Chondrocyte (in vitro differentiated cells): ENCODE results near the gene LPP. TPM values are rescaled to one million over a fixed set of nuclear protein-coding genes. Genes with fewer than 3 reads are reported as not detected.

Experiments used
- DNase-seq: peaks from one replicate; pipeline ENCODE4 v3.0.0; 2021; ENCODE audit warnings: mixed read lengths, low spot score
- H3K27ac Mint-ChIP-seq: one replicate; pipeline ENCODE4 v1.8.0; 2021; ENCODE audit warnings: mild to moderate bottlenecking, moderate library complexity, mixed read lengths; ENCODE audit not compliant: unreplicated experiment
- H3K27me3 Mint-ChIP-seq: 2 replicates; pipeline ENCODE4 v1.8.0; 2021; ENCODE audit warnings: low read depth, mixed read lengths
- H3K36me3 Mint-ChIP-seq: 2 replicates; pipeline ENCODE4 v1.8.0; 2021; ENCODE audit warnings: low read depth, mixed read lengths
- H3K4me1 Mint-ChIP-seq: 2 replicates; pipeline ENCODE4 v1.8.0; 2021; ENCODE audit warnings: low read depth, mild to moderate bottlenecking, mixed read lengths
- H3K4me3 Mint-ChIP-seq: one replicate; pipeline ENCODE4 v1.8.0; 2021; ENCODE audit warnings: mild to moderate bottlenecking, moderate library complexity, mixed read lengths; ENCODE audit not compliant: unreplicated experiment
- H3K9me3 Mint-ChIP-seq: 2 replicates; pipeline ENCODE4 v1.8.0; 2021; ENCODE audit warnings: low read depth, mixed read lengths
- CTCF ChIP-seq: fragments of 200-600 bp; sonication (generic); IDR thresholded peaks from 2 replicates; pipeline ENCODE4 v1.5.0; 2021; ENCODE audit warnings: antibody characterized with exemption, mild to moderate bottlenecking, moderate library complexity
- total RNA-seq: library from RNA; stranded (reverse); gene quantifications from 3 replicates; pipeline ENCODE4 v1.2.1, GENCODE V29; 2021

The LPP gene
- total RNA-seq, 1 donor from 2014 or later = 295 TPM

DNA sequence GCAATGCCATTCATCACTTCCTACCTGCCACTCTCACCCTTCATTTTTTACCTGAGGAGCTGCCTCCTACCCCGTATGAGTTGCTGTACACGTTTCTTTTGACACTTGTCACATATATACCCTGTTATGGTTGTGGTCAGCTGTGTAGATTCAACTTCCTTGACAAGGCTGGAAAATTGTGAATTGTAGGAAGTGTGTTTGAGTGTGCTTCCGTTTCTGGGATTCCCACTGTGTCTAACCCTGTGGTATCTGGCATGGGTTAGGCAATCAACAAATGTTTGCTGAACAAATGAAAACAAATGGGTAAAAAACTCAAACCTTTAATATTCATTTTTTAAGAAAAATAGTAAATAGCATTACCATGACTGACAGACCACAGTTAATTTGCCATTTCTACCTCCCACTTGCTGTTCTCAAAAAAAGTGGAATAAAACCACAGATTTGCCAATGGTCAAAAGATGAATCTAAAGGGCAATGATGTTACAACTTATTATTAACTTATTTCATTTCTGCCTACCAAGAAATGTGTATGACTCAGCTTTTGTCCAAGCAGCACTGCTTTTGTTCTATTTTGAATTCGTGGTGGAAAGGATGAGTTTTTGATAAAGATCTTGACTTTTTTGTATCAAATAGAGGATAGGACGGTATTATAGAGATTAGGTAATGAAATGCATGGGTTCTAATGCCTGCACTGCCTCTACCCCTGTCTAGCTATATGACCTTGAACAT is 404.6 kb downstream of the LPP start:
- no peaks in the 10 kb centered on the region for H3K9me3 Mint-ChIP-seq
- H3K27ac Mint-ChIP-seq = peak overlapping the region; percentile 30
- H3K4me3 Mint-ChIP-seq = no peak overlapping the region
- no peak for TF ChIP-seq CTCF
- no peaks in the 10 kb centered on the region for H3K27me3 Mint-ChIP-seq
- DNase-seq = no peak
- peaks cover 28% of the 10 kb centered on the region for H3K4me1 Mint-ChIP-seq
- H3K36me3 Mint-ChIP-seq = peaks cover 2% of the 10 kb centered on the region

GRCh38 chr3:188559072-188559429 is 405.1 kb downstream of the LPP start:
- Mint-ChIP-seq H3K27me3 (no peaks in the 10 kb centered on the region), H3K27ac (peak overlapping the region; percentile 28), H3K36me3 (peaks cover 2% of the 10 kb centered on the region), H3K4me1 (peaks cover 25% of the 10 kb centered on the region), H3K9me3 (no peaks in the 10 kb centered on the region), H3K4me3 (no peak overlapping the region)
- no peak for TF ChIP-seq CTCF
- no peak for DNase-seq

GRCh38 chr3:188559856-188560255 is 405.9 kb downstream of the LPP start:
- no peak for TF ChIP-seq CTCF
- DNase-seq = no peak

GRCh38 chr3:188562144-188562543 is 408.2 kb downstream of the LPP start:
- Mint-ChIP-seq H3K4me3 (no peak overlapping the region), H3K27me3 (no peaks in the 10 kb centered on the region), H3K4me1 (peaks cover 22% of the 10 kb centered on the region), H3K27ac (peak overlapping the region; percentile 3), H3K36me3 (peaks cover 2% of the 10 kb centered on the region), H3K9me3 (no peaks in the 10 kb centered on the region)
- no peak for TF ChIP-seq CTCF
- no peak for DNase-seq

More at GRCh38 chr3:188559856-188560255, 405.9 kb downstream of the LPP start:
- peaks cover 25% of the 10 kb centered on the region for H3K4me1 Mint-ChIP-seq
- no peaks in the 10 kb centered on the region for H3K9me3 Mint-ChIP-seq
- H3K27me3 Mint-ChIP-seq = no peaks in the 10 kb centered on the region
- H3K27ac Mint-ChIP-seq = no peak overlapping the region
- H3K4me3 Mint-ChIP-seq = no peak overlapping the region
- H3K36me3 Mint-ChIP-seq = peaks cover 2% of the 10 kb centered on the region

- H3K27me3 Mint-ChIP-seq = no peaks in the 10 kb centered on the region
- no peak for DNase-seq
- H3K4me3 Mint-ChIP-seq = no peak overlapping the region
- no peaks in the 10 kb centered on the region for H3K9me3 Mint-ChIP-seq
- peaks cover 32% of the 10 kb centered on the region for H3K4me1 Mint-ChIP-seq
- no peak for TF ChIP-seq CTCF
- no peaks in the 10 kb centered on the region for H3K36me3 Mint-ChIP-seq
- no peak overlapping the region for H3K27ac Mint-ChIP-seq
Observed at GRCh38 chr3:188567478-188568195, 413.7 kb downstream of the LPP start.
